Measurements from ENCODE around the gene BOLA1. TPM values are rescaled to one million over a fixed set of nuclear protein-coding genes. Genes with fewer than 3 reads are reported as not detected.

BOLA1 gene
- total and polyA plus RNA-seq, 2 of the 13 experiments (the other 11 are each of a cell fraction or from before 2014, with no cell fraction given), result 3.2 to 4.2 TPM

DNA sequence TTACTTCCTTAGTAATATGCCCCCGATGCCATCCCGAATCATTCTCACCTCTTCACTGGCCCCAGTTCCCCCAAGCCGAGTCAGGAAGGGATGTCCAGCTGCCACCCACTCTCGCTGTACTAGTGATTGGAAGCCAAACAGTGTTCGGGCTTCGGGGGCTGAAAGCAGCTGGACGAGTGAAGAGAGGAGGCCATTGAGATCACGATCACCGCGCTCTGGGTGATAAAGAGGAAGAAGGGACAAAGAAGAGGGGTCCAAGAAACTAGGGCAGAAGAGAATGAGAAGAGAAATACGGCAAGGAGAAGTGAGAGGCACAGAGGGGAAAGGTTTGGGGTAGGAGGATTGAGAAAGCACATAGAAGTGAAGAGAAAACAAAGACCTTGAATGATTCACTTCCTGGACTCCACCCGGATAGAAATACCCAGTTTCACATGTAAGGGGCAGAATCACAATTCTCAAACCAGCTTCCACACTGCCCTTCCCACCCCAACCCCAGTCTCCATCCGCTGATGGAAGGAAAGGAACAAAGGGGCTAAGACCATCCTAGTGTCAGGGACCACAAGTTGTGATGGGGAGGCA lies 31.9 kb downstream of the BOLA1 start:
- in situ Hi-C loops (cut with HindIII; ENCODE audit: extremely low pct_ligation_motif_present, low pct_unique_long_range_greater_than_20kb) (no loop called here), intact Hi-C loops (cut with micrococcal nuclease; ENCODE audit: unreplicated experiment) (no loop called here)
- Histone ChIP-seq H3K9ac (ENCODE audit: insufficient read depth, low read depth, low read length) (no peak overlapping the region), H3K79me2 (ENCODE audit: insufficient read depth, low read length) (peaks cover 13% of the 10 kb centered on the region), H3K4me3 (replicated peaks in 1 of 3; ENCODE audit: insufficient read depth in 1 of 3, low read depth in 2 of 3, low read length in 3 of 3) (no peak overlapping the region), H3K36me3 (replicated peaks in 1 of 2; ENCODE audit: control insufficient read depth in 1 of 2, insufficient read depth in 2 of 2, low read length in 2 of 2) (peaks cover 0 to 1% of the 10 kb centered on the region in 2 experiments; a peak in 3 of 5 replicates), H3K4me1 (ENCODE audit: insufficient read depth, low read length) (peaks cover 29% of the 10 kb centered on the region), H4K20me1 (ENCODE audit: insufficient read depth, low read length) (0 out of 2 replicates have a peak, but pooled peaks cover 3% of the 10 kb centered on the region), H3K27ac (ENCODE audit: extremely low read length, insufficient read depth, low read length) (no peak overlapping the region), H3K27me3 (ENCODE audit: control insufficient read depth in 1 of 2, insufficient read depth in 2 of 2, low read length in 2 of 2) (no peaks in the 10 kb centered on the region; a peak in 1 of 5 replicates), H3K4me2 (ENCODE audit: low read depth, low read length) (no peak overlapping the region), H2AFZ (ENCODE audit: low read length) (no peak overlapping the region), H3K9me3 (ENCODE audit: low read length) (no peaks in the 10 kb centered on the region)
- no peak for TF ChIP-seq ZNF317 (CRISPR knock-in tag; IDR thresholded peaks at IDR 0.05)
- no peak for TF ChIP-seq HOXA7 (CRISPR knock-in tag; IDR thresholded peaks at IDR 0.05)
- TF ChIP-seq ZNF230 (CRISPR knock-in tag; IDR thresholded peaks at IDR 0.05), result no peak
- TF ChIP-seq, protein P1, sequence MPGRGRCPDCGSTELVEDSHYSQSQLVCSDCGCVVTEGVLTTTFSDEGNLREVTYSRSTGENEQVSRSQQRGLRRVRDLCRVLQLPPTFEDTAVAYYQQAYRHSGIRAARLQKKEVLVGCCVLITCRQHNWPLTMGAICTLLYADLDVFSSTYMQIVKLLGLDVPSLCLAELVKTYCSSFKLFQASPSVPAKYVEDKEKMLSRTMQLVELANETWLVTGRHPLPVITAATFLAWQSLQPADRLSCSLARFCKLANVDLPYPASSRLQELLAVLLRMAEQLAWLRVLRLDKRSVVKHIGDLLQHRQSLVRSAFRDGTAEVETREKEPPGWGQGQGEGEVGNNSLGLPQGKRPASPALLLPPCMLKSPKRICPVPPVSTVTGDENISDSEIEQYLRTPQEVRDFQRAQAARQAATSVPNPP (CRISPR knock-in tag; IDR thresholded peaks at IDR 0.05), result no peak
- no peak for TF ChIP-seq ZNF704 (CRISPR knock-in tag; IDR thresholded peaks at IDR 0.05; ENCODE audit: borderline replicate concordance)
- TF ChIP-seq ZNF589 (CRISPR knock-in tag; conservative IDR thresholded peaks at IDR 0.05), result no peak
- TF ChIP-seq RARA (CRISPR knock-in tag; IDR thresholded peaks at IDR 0.05), result no peak
- no peak for TF ChIP-seq HDAC1 (CRISPR knock-in tag; IDR thresholded peaks at IDR 0.05)
- TF ChIP-seq POGK (CRISPR knock-in tag; conservative IDR thresholded peaks at IDR 0.05), result no peak
- no peak for TF ChIP-seq ZZZ3 (CRISPR knock-in tag; IDR thresholded peaks at IDR 0.05; ENCODE audit: borderline replicate concordance)
- TF ChIP-seq ZNF7 (CRISPR knock-in tag; IDR thresholded peaks at IDR 0.05), result no peak
- TF ChIP-seq SYNCRIP (IDR thresholded peaks at IDR 0.05; ENCODE audit: insufficient read depth, low read depth, low read length), result no peak
- TF ChIP-seq ZNF451 (CRISPR knock-in tag; IDR thresholded peaks at IDR 0.05), result no peak
- no peak for TF ChIP-seq ZMYM4 (CRISPR knock-in tag; IDR thresholded peaks at IDR 0.05)
- no peak for TF ChIP-seq ZNF605 (CRISPR knock-in tag; IDR thresholded peaks at IDR 0.05)
- no peak for TF ChIP-seq PITX1 (CRISPR knock-in tag; IDR thresholded peaks at IDR 0.05)
- no peak for TF ChIP-seq ZMAT3 (CRISPR knock-in tag; conservative IDR thresholded peaks at IDR 0.05)
- no peak for TF ChIP-seq ZNF788 (CRISPR knock-in tag; IDR thresholded peaks at IDR 0.05; ENCODE audit: borderline replicate concordance)
- TF ChIP-seq NBN (conservative IDR thresholded peaks at IDR 0.05), result no peak
- ChIA-PET CTCF (ENCODE audit: low intra/inter-chr PET ratio, low total read pairs) (no interaction called here), POLR2A (no interaction called here)
- DNase-seq (ENCODE audit: low spot score) (no peak), ATAC-seq (no peak), FAIRE-seq (no peak)
- 82% methylated on average over 13 of the region's 13 CpGs for WGBS (ENCODE audit: low lambda C conversion rate)
- no TSS peak for BruUV-seq (replicated peaks)

Data from HepG2 (cell line).